T-cell (primary cell): ENCODE data around the gene KCNS1. TPM values are rescaled to one million over a fixed set of nuclear protein-coding genes. Genes with fewer than 3 reads are reported as not detected.
A peak's percentile ranks its signal among the peaks of the same experiment; 100 is the strongest.

Experiments
- ATAC-seq, 4 experiments: fragments of 200-7000 bp in 3 of 4; fragments of 150-1000 bp in 1 of 4; cut with Tn5 transposase; replicated peaks in 1 of 4; 1 replicate in 3 of 4; 2 replicates in 1 of 4; pipeline ENCODE4 v1.10.0; 2021; ENCODE audit warnings: moderate library complexity in 3 of 4, mild to moderate bottlenecking in 2 of 4, moderate number of reproducible peaks in 1 of 4
- CTCF ChIA-PET, 2 donors: fragments of 300-600 bp; sonication (Branson Sonifier 250); formaldehyde crosslinking; loops; one replicate each; lab custom pipeline; 2022; ENCODE audit warnings: antibody characterized with exemption in 2 of 2; lab: Charles Lee
- POLR2A ChIA-PET, 2 donors: fragments of 300-600 bp; sonication (Branson Sonifier 250); formaldehyde crosslinking; loops; one replicate each; lab custom pipeline; 2022; ENCODE audit warnings: antibody characterized with exemption in 2 of 2; lab: Charles Lee
- DNase-seq, 35 experiments: peaks; one replicate each; pipeline versions ENCODE4 v3.0.0 to v3.0.0-alpha.2; 2013 to 2023
- H3K27ac ChIP-seq: one replicate; pipeline ENCODE4 v1.5.1; 2013; ENCODE audit warnings: low read length
- H3K27me3 ChIP-seq, 2 experiments: replicated peaks in 1 of 2; 1 replicate in 1 of 2; 2 replicates in 1 of 2; pipeline versions ENCODE4 v1.6.1 to v1.7.0; 2013; ENCODE audit warnings: low read length in 1 of 2, mixed read lengths in 1 of 2; ENCODE audit not compliant: control insufficient read depth in 2 of 2, insufficient read depth in 2 of 2; ENCODE audit errors: extremely low read depth in 1 of 2
- H3K36me3 ChIP-seq, 2 donors: 1 replicate in 1 of 2; 2 replicates in 1 of 2; pipeline versions ENCODE4 v1.6.1 to v1.7.0; 2013; ENCODE audit warnings: low read length in 1 of 2; ENCODE audit not compliant: control insufficient read depth in 2 of 2, insufficient read depth in 1 of 2; ENCODE audit errors: extremely low read depth in 1 of 2
- H3K4me1 ChIP-seq, 2 experiments: 1 replicate in 1 of 2; 2 replicates in 1 of 2; pipeline versions ENCODE4 v1.6.1 to v1.7.0; 2013; ENCODE audit warnings: low read length in 2 of 2, mixed read lengths in 1 of 2; ENCODE audit not compliant: insufficient read depth in 2 of 2, control insufficient read depth in 1 of 2; ENCODE audit errors: extremely low read depth in 1 of 2
- H3K4me3 ChIP-seq, 2 donors: 1 replicate in 1 of 2; 2 replicates in 1 of 2; pipeline versions ENCODE4 v1.5.1 to v1.7.0; 2013; ENCODE audit warnings: mild to moderate bottlenecking in 2 of 2, low read length in 1 of 2, moderate library complexity in 1 of 2; ENCODE audit not compliant: control insufficient read depth in 1 of 2; ENCODE audit errors: extremely low read depth in 1 of 2
- H3K9me3 ChIP-seq: 2 replicates; pipeline ENCODE4 v1.7.0; 2013
- H3K27ac Mint-ChIP-seq, 2 donors: one replicate each; pipeline ENCODE4 v1.8.0; 2020 to 2021; ENCODE audit warnings: mild to moderate bottlenecking in 2 of 2, mixed read lengths in 2 of 2
- H3K27me3 Mint-ChIP-seq, 2 donors: one replicate each; pipeline ENCODE4 v1.8.0; 2021 to 2022; ENCODE audit warnings: mixed read lengths in 2 of 2
- H3K36me3 Mint-ChIP-seq: one replicate; pipeline ENCODE4 v1.8.0; 2021; ENCODE audit warnings: mixed read lengths
- H3K4me1 Mint-ChIP-seq, 3 donors: one replicate each; pipeline ENCODE4 v1.8.0; 2020 to 2022; ENCODE audit warnings: mixed read lengths in 3 of 3, mild to moderate bottlenecking in 1 of 3
- H3K4me3 Mint-ChIP-seq, 3 donors: one replicate each; pipeline ENCODE4 v1.8.0; 2020 to 2022; ENCODE audit warnings: mild to moderate bottlenecking in 3 of 3, mixed read lengths in 3 of 3, moderate library complexity in 3 of 3
- H3K9me3 Mint-ChIP-seq, 3 donors: one replicate each; pipeline ENCODE4 v1.8.0; 2020 to 2022; ENCODE audit warnings: mixed read lengths in 3 of 3
- WGBS: methylation state at CpG from one replicate; pipeline ENCODE4 v1.1.5; 2013; ENCODE audit warnings: missing lambda C conversion rate; ENCODE audit not compliant: insufficient coverage; 5-methylcytosine and 5-hydroxymethylcytosine counted together
- total RNA-seq, 35 experiments: library from RNA in 6 of 35; stranded (reverse) in 6 of 35; fragments of 120-200 nt in 1 of 35; gene quantifications; one replicate each; pipeline versions ENCODE4 v1.2.1 to v1.2.4 and lab custom pipeline; 2013 to 2026

KCNS1 gene
- total RNA-seq, 5 donors from 2014 or later (not counting 1 experiment from before 2014, with no cell fraction given): 0.09 TPM; not detected in 4

DNA sequence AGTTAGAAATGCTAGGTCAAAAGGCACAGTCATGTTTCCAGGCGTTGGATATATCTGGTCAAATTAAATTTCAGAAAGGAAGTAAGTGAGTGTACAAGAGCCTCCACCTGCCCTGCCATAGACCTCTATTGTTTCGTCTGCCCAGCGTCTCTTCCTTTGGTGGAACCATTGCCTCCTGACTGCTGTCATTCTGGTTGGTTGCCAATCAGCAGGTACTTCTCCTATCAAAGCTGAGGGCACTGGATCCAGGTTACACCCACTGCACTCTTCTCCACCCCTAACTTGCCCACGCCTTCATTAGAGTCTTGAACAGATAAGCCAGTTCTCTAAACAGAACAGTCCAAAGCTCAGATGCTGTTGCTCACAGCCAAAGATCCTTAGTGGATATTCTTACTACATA, 16.7 kb upstream of the KCNS1 start:
- Histone ChIP-seq H3K4me1 (peaks cover 0 to 4% of the 10 kb centered on the region in 2 experiments), H3K4me3 (no peak overlapping the region), H3K36me3 (no peaks in the 10 kb centered on the region), H3K27me3 (peaks cover 0 to 5% of the 10 kb centered on the region in 2 experiments), H3K9me3 (no peaks in the 10 kb centered on the region), H3K27ac (no peak overlapping the region)
- ChIA-PET CTCF (no interaction called here), POLR2A (no interaction called here)
- DNase-seq (no peak), ATAC-seq (no peak)
- Mint-ChIP-seq H3K36me3 (no peaks in the 10 kb centered on the region), H3K27ac (no peak overlapping the region), H3K4me3 (no peak overlapping the region), H3K27me3 (peaks cover 16 to 20% of the 10 kb centered on the region in 2 donors), H3K9me3 (no peaks in the 10 kb centered on the region), H3K4me1 (peaks cover 6 to 11% (median 7%) of the 10 kb centered on the region in 3 donors)
- 59% methylated on average over 2 of the region's 4 CpGs for WGBS

DNA sequence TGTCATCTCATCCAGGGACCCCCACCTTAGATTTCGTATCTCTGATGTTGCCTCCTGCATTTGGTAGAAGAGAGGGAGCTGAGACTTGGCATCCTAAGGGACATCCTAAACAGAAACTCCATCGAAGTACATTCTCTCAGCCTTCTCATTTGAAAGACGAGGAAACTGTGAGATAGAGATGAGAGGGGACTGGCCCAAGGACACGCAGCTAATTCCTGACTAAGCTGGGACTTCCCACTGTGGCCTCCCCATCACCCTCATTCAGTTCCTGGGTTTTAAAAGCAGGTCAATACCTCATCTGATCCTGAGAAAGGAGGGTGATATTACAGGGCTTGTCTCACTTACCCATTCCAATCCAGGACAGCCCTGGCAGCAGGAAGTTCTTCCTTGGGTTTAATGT, 14.9 kb upstream of the KCNS1 start:
- Mint-ChIP-seq H3K27ac (no peak overlapping the region), H3K27me3 (peaks cover 16 to 17% of the 10 kb centered on the region in 2 donors), H3K9me3 (no peaks in the 10 kb centered on the region), H3K4me1 (peaks cover 6 to 11% (median 7%) of the 10 kb centered on the region in 3 donors), H3K4me3 (no peak overlapping the region), H3K36me3 (no peaks in the 10 kb centered on the region)
- no peaks in the 10 kb centered on the region for H3K36me3 ChIP-seq
- ATAC-seq (no peak), DNase-seq (no peak)
- WGBS: no CpG with 5 or more reads among the region's 4 CpGs
- no peak overlapping the region for H3K27ac ChIP-seq
- CTCF ChIA-PET: no interaction called here
- no peak overlapping the region for H3K4me3 ChIP-seq
- H3K4me1 ChIP-seq: peaks cover 0 to 4% of the 10 kb centered on the region in 2 experiments
- peaks cover 0 to 12% of the 10 kb centered on the region in 2 experiments for H3K27me3 ChIP-seq
- POLR2A ChIA-PET: no interaction called here
- H3K9me3 ChIP-seq: no peaks in the 10 kb centered on the region

DNA sequence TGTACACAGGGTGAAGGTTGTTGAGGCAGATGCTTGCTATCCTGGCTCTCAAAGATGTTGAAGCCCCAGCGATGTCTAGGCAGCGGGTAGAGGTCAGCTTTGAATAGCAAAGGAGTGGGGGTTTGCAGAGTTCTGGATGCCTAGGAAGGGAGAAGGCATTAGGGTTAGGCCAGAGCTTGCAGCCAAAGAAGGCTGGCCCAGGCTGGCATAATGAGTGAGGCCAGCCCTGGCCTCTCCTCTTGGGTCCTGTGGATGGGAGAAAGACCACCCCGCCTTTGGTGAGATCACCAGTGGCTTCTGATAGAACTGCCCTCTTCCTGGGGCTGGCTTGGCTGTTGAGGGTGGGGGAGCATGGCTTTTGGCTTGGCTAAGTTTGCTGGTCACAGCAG, 14.5 kb upstream of the KCNS1 start:
- Mint-ChIP-seq H3K27ac (no peak overlapping the region), H3K9me3 (no peaks in the 10 kb centered on the region), H3K4me1 (peaks cover 6 to 11% (median 7%) of the 10 kb centered on the region in 3 donors), H3K4me3 (no peak overlapping the region), H3K27me3 (peaks cover 16% of the 10 kb centered on the region in 2 donors), H3K36me3 (no peaks in the 10 kb centered on the region)
- H3K9me3 ChIP-seq: no peaks in the 10 kb centered on the region
- CTCF ChIA-PET: interaction anchor here in 1 of 2 donors (0.6 kb wide), 1 partner anchor 21 kb away, joined by 3 read pairs; no protein-coding TSS in a partner anchor
- peaks cover 0 to 12% of the 10 kb centered on the region in 2 experiments for H3K27me3 ChIP-seq
- DNase-seq (no peak), ATAC-seq (no peak)
- 95% methylated on average over 3 of the region's 3 CpGs for WGBS
- H3K4me1 ChIP-seq: peaks cover 0 to 4% of the 10 kb centered on the region in 2 experiments
- H3K36me3 ChIP-seq: no peaks in the 10 kb centered on the region
- H3K27ac ChIP-seq: no peak overlapping the region
- no peak overlapping the region for H3K4me3 ChIP-seq
- POLR2A ChIA-PET: no interaction called here

DNA sequence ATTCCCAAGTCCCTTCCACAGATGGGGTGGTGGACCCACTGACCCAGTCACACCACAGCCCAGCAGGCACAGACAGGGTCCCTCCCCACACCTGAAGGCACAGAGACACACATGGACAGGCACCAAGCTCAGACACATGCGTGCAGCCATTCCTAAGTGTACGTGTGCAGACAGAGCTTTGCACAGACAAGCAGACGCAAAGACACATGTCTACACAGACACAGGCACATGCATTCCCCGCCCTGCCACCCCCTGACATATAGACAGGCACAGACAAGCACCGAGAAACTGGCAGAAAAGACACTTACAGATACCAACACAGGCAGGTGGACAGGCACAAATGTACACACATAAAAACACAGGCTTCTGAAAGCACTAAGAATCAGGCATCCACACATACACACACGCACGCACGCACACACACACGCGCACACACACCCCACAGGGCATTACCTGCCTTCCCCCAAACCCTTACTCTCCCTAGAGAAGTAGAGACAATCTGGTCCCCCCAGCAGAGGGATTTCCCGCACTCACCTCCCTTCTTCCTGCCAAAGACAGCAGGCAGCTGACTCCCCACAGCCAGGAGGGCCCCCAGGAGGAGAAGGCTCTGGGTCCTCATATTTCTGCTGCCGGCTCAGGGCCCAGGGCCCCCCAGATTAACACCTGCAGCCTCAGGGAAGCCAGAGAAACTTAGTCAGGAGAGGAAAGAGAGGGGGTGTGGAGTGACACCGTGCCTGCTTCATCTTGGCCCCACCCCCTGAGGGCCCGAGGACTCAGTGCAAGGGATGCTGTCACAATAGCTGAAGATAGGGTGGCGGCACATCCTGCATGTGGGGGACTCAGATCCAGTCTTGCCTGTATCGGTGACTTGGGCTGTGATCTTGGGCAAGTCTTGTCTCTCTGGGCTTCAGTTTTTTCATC, 13.8 kb upstream of the KCNS1 start, which contains the start of gene WFDC5:
TSS of gene WFDC5 (minus strand) at position 710 of the 921 bp plus-strand sequence. CDS start at position 619, 91 bp downstream.
- H3K4me1 ChIP-seq: peaks cover 0 to 4% of the 10 kb centered on the region in 2 experiments
- DNase-seq (peak in 4 of 35 experiments; percentile 15 to 27 (median 20)), ATAC-seq (peak; percentile 65 to 73 (median 72))
- H3K4me3 ChIP-seq: no peak within 1 kb of the TSS
- no peak within 1 kb of the TSS for H3K27ac ChIP-seq
- Mint-ChIP-seq H3K4me3 (no peak within 1 kb of the TSS), H3K9me3 (no peaks in the 10 kb centered on the region), H3K4me1 (peaks cover 6 to 11% (median 7%) of the 10 kb centered on the region in 3 donors), H3K36me3 (no peaks in the 10 kb centered on the region), H3K27me3 (peaks cover 11 to 12% of the 10 kb centered on the region in 2 donors), H3K27ac (no peak within 1 kb of the TSS)
- no peaks in the 10 kb centered on the region for H3K36me3 ChIP-seq
- POLR2A ChIA-PET: no interaction called here
- H3K27me3 ChIP-seq: peaks cover 0 to 12% of the 10 kb centered on the region in 2 experiments
- H3K9me3 ChIP-seq: no peaks in the 10 kb centered on the region
- CTCF ChIA-PET: interaction anchor here in 1 of 2 donors (0.6 kb wide), 1 partner anchor 22 kb away, joined by 3 read pairs; no protein-coding TSS in a partner anchor
- 57% methylated on average over 14 of the region's 16 CpGs for WGBS

DNA sequence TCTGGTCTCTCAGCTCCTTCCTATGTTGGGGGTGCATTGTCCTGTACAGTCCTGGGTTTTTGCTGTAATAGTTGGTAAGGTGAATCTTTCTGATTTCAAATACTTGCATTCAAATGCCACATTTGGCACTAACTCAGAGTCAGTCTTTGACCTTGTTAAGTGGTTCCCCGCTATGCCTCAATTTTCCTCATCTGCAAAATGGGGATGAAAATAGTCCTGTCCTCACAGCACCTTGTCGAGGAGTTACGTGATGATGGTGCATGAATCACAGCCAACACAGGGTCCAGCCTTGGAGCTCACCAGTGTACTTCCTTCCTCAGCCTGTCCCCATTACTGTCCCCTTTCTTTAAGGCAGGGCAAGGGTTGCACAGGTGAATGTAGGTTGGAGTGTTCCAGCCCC, 12.9 kb upstream of the KCNS1 start:
- no peaks in the 10 kb centered on the region for H3K36me3 Mint-ChIP-seq
- no peak overlapping the region for H3K4me3 Mint-ChIP-seq
- H3K36me3 ChIP-seq: no peaks in the 10 kb centered on the region
- DNase-seq (no peak), ATAC-seq (no peak)
- WGBS: 93% methylated on average over 3 of the region's 3 CpGs
- no peak overlapping the region for H3K27ac Mint-ChIP-seq
- peaks cover 0 to 4% of the 10 kb centered on the region in 2 experiments for H3K4me1 ChIP-seq
- no peak overlapping the region for H3K4me3 ChIP-seq
- H3K27me3 ChIP-seq: peaks cover 0 to 12% of the 10 kb centered on the region in 2 experiments
- no peaks in the 10 kb centered on the region for H3K9me3 ChIP-seq
- H3K27me3 Mint-ChIP-seq: peaks cover 11 to 15% of the 10 kb centered on the region in 2 donors
- POLR2A ChIA-PET: no interaction called here
- CTCF ChIA-PET: no interaction called here
- no peak overlapping the region for H3K27ac ChIP-seq
- H3K4me1 Mint-ChIP-seq: peaks cover 6 to 11% (median 7%) of the 10 kb centered on the region in 3 donors
- H3K9me3 Mint-ChIP-seq: no peaks in the 10 kb centered on the region

DNA sequence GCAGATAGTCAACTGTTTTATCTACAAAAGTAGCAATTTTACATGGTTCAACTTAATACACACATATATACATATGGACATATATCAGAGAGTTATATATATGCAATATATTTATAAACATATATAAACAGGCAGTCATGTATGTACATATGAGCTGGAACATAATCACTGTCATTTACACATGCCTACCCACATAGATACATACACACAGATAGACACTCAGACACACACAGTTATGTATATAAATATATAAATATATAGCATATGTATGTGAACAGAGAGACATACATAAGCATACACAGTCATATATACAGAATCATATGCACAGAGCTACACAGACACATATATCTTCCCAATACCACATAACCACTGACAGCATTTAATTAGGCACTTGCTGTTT, 11.8 kb upstream of the KCNS1 start:
- H3K4me1 ChIP-seq: peaks cover 0 to 4% of the 10 kb centered on the region in 2 experiments
- H3K36me3 ChIP-seq: no peaks in the 10 kb centered on the region
- peaks cover 0 to 12% of the 10 kb centered on the region in 2 experiments for H3K27me3 ChIP-seq
- Mint-ChIP-seq H3K4me1 (peaks cover 6 to 11% (median 7%) of the 10 kb centered on the region in 3 donors), H3K36me3 (no peaks in the 10 kb centered on the region), H3K9me3 (no peaks in the 10 kb centered on the region), H3K27ac (no peak overlapping the region), H3K27me3 (peaks cover 9 to 14% of the 10 kb centered on the region in 2 donors), H3K4me3 (no peak overlapping the region)
- ChIA-PET POLR2A (interaction anchor here in 1 of 2 donors (0.6 kb wide), 1 partner anchor 164 kb away, joined by 3 read pairs; no protein-coding TSS in a partner anchor), CTCF (interaction anchor here in 1 of 2 donors (1.9 kb wide), 1 partner anchor 69 kb away, joined by 6 read pairs; no protein-coding TSS in a partner anchor)
- no peak overlapping the region for H3K27ac ChIP-seq
- H3K4me3 ChIP-seq: no peak overlapping the region
- ATAC-seq: no peak
- no peaks in the 10 kb centered on the region for H3K9me3 ChIP-seq
- no peak for DNase-seq
